HepG2 (cell line): Measurements from ENCODE around the gene PRKAB1. TPM values are rescaled to one million over a fixed set of nuclear protein-coding genes. Genes with fewer than 3 reads are reported as not detected.

ENCODE experiments used
- ATAC-seq: fragments of 200-7000 bp; cut with Tn5 transposase; 3 replicates; pipeline ENCODE4 v1.9.1; 2020; ENCODE audit warnings: mild to moderate bottlenecking, moderate library complexity
- BruUV-seq: library from RNA; stranded (reverse); fragments of 400-500 nt; replicated peaks from 2 replicates; lab custom pipeline; 2021; lab: Mats Ljungman, UMichigan
- CTCF ChIA-PET: fragments of 300-600 bp; formaldehyde crosslinking; extraction: SDS; loops from one replicate; lab custom pipeline; 2021; ENCODE audit warnings: low total read pairs, inconsistent platforms, low intra/inter-chr PET ratio; lab: Yijun Ruan, JAX
- POLR2A ChIA-PET: fragments of 350-600 bp; sonication (Branson Sonifier 250); formaldehyde crosslinking; loops from one replicate; lab custom pipeline; 2020; ENCODE audit warnings: antibody characterized with exemption, inconsistent platforms; lab: Yijun Ruan, JAX
- DNase-seq: peaks from one replicate; pipeline ENCODE4 v3.0.0-alpha.2; 2015; ENCODE audit warnings: low spot score
- FAIRE-seq: peaks from 3 replicates; lab custom pipeline; 2011; peaks lifted over from hg19 to GRCh38; lab: Jason Lieb, UNC
- H2AFZ ChIP-seq: one replicate; pipeline ENCODE4 v1.6.1; 2011; ENCODE audit warnings: low read length, inconsistent platforms
- H3K27ac ChIP-seq: fragments of 300-600 bp; 3 replicates; pipeline ENCODE4 v1.8.0; 2011; ENCODE audit warnings: mixed run types, mild to moderate bottlenecking, mixed read lengths, low read length, inconsistent platforms; ENCODE audit not compliant: insufficient read depth; ENCODE audit errors: extremely low read length
- H3K27me3 ChIP-seq, 2 experiments: fragments of 200-600 bp in 1 of 2; 2 replicates in 1 of 2; 3 replicates in 1 of 2; pipeline versions ENCODE4 v1.6.0 to v1.8.0; 2011; ENCODE audit warnings: low read length in 2 of 2, mild to moderate bottlenecking in 2 of 2, moderate library complexity in 2 of 2, inconsistent platforms in 1 of 2; ENCODE audit not compliant: insufficient read depth in 2 of 2, control insufficient read depth in 1 of 2
- H3K36me3 ChIP-seq, 2 experiments: fragments of 200-600 bp in 1 of 2; replicated peaks in 1 of 2; 2 replicates in 1 of 2; 3 replicates in 1 of 2; pipeline versions ENCODE4 v1.5.1 to v1.8.0; 2011; ENCODE audit warnings: low read length in 2 of 2, inconsistent platforms in 1 of 2; ENCODE audit not compliant: insufficient read depth in 2 of 2, control insufficient read depth in 1 of 2
- H3K4me1 ChIP-seq: 2 replicates; pipeline ENCODE4 v1.5.1; 2012; ENCODE audit warnings: low read length, inconsistent platforms; ENCODE audit not compliant: insufficient read depth
- H3K4me2 ChIP-seq: 2 replicates; pipeline ENCODE4 v1.6.0; 2011; ENCODE audit warnings: low read depth, low read length, inconsistent platforms
- H3K4me3 ChIP-seq, 3 experiments: fragments of 200-600 bp in 1 of 3; sonication (generic), shearing (Covaris generic) in 1 of 3; replicated peaks in 1 of 3; 2 replicates each; pipeline ENCODE4 v1.5.1; 2011 to 2016; ENCODE audit warnings: low read length in 3 of 3, inconsistent platforms in 2 of 3, low read depth in 2 of 3, mild to moderate bottlenecking in 2 of 3, control low read depth in 1 of 3, mixed read lengths in 1 of 3; ENCODE audit not compliant: insufficient read depth in 1 of 3
- H3K79me2 ChIP-seq: one replicate; pipeline ENCODE4 v1.6.1; 2011; ENCODE audit warnings: low read length, inconsistent platforms; ENCODE audit not compliant: insufficient read depth
- H3K9ac ChIP-seq: 2 replicates; pipeline ENCODE4 v1.6.0; 2011; ENCODE audit warnings: mild to moderate bottlenecking, low read depth, low read length, inconsistent platforms; ENCODE audit not compliant: insufficient read depth
- H3K9me3 ChIP-seq: 2 replicates; pipeline ENCODE4 v1.5.1; 2012; ENCODE audit warnings: mild to moderate bottlenecking, low read length
- H4K20me1 ChIP-seq: 2 replicates; pipeline ENCODE4 v1.6.0; 2011; ENCODE audit warnings: inconsistent platforms, mild to moderate bottlenecking, low read length, moderate library complexity; ENCODE audit not compliant: insufficient read depth
- AHDC1 ChIP-seq: sonication (generic); formaldehyde crosslinking; IDR thresholded peaks from 2 replicates; pipeline ENCODE4 v1.5.1; 2020; ENCODE audit warnings: mild to moderate bottlenecking, missing genetic modification reagents, borderline replicate concordance
- EEA1 ChIP-seq: sonication (generic); formaldehyde crosslinking; IDR thresholded peaks from 2 replicates; pipeline ENCODE4 v1.5.1; 2020; ENCODE audit warnings: mild to moderate bottlenecking, missing genetic modification reagents, borderline replicate concordance
- HNF4G ChIP-seq, 2 experiments: sonication (generic) in 1 of 2; formaldehyde crosslinking in 1 of 2; IDR thresholded peaks; 2 replicates each; pipeline versions ENCODE4 v1.4.0 to v1.6.1; 2011 to 2020; ENCODE audit warnings: borderline replicate concordance in 2 of 2, low read depth in 2 of 2, mild to moderate bottlenecking in 2 of 2, low read length in 1 of 2, missing genetic modification reagents in 1 of 2, moderate library complexity in 1 of 2
- MLLT10 ChIP-seq: sonication (generic); formaldehyde crosslinking; IDR thresholded peaks from 2 replicates; pipeline ENCODE4 v1.4.0; 2020; ENCODE audit warnings: missing genetic modification reagents
- NCOA2 ChIP-seq: sonication (generic); formaldehyde crosslinking; IDR thresholded peaks from 2 replicates; pipeline ENCODE4 v1.8.0; 2022; ENCODE audit warnings: inconsistent platforms
- NFATC3 ChIP-seq: sonication (generic); formaldehyde crosslinking; IDR thresholded peaks from 2 replicates; pipeline ENCODE4 v1.5.1; 2020; ENCODE audit warnings: mild to moderate bottlenecking, missing genetic modification reagents
- NFRKB ChIP-seq: fragments of 450-650 bp; IDR thresholded peaks from 2 replicates; pipeline ENCODE4 v1.6.1; 2017
- PRPF4 ChIP-seq: fragments of 200-400 bp; formaldehyde crosslinking; IDR thresholded peaks from 2 replicates; pipeline ENCODE4 v1.6.1; 2016; ENCODE audit warnings: low read length, low read depth; ENCODE audit not compliant: poor library complexity, severe bottlenecking
- TSC22D2 ChIP-seq: sonication (generic); formaldehyde crosslinking; IDR thresholded peaks from 2 replicates; pipeline ENCODE4 v1.5.1; 2020; ENCODE audit warnings: missing genetic modification reagents, mild to moderate bottlenecking, borderline replicate concordance
- ZBTB42 ChIP-seq: sonication (generic); formaldehyde crosslinking; IDR thresholded peaks from 2 replicates; pipeline ENCODE4 v1.5.0; 2020; ENCODE audit warnings: mild to moderate bottlenecking, missing genetic modification reagents
- ZC3H4 ChIP-seq: sonication (generic); formaldehyde crosslinking; IDR thresholded peaks from 2 replicates; pipeline ENCODE4 v1.4.0; 2020; ENCODE audit warnings: missing genetic modification reagents, borderline replicate concordance
- ZFP91 ChIP-seq: sonication (generic); formaldehyde crosslinking; IDR thresholded peaks from 2 replicates; pipeline ENCODE4 v1.9.0; 2022; ENCODE audit warnings: missing genetic modification reagents, mild to moderate bottlenecking, borderline replicate concordance
- ZNF431 ChIP-seq: sonication (generic); formaldehyde crosslinking; IDR thresholded peaks from 2 replicates; pipeline ENCODE4 v1.9.0; 2022; ENCODE audit warnings: missing genetic modification reagents, low read depth, mild to moderate bottlenecking, borderline replicate concordance
- ZNF563 ChIP-seq: sonication (generic); formaldehyde crosslinking; IDR thresholded peaks from 2 replicates; pipeline ENCODE4 v1.8.0; 2022; ENCODE audit warnings: mild to moderate bottlenecking, moderate library complexity, missing genetic modification reagents
- WGBS: methylation state at CpG from one replicate; pipeline ENCODE4 v1.1.6; 2017; ENCODE audit warnings: low lambda C conversion rate; 5-methylcytosine and 5-hydroxymethylcytosine counted together
- in situ Hi-C: cut with HindIII; loops from 2 replicates; pipeline ENCODE4 v1.10.0; 2017; ENCODE audit warnings: low pct_unique_long_range_greater_than_20kb; ENCODE audit not compliant: extremely low pct_ligation_motif_present
- intact Hi-C: fragments of 100-400 bp; cut with micrococcal nuclease; formaldehyde crosslinking; loops from one replicate; pipeline ENCODE4 v1.10.0; 2022; ENCODE audit not compliant: unreplicated experiment
- polyA plus RNA-seq, 8 experiments: library from polyadenylated mRNA; depleted of rRNA in 3 of 8; stranded (reverse) in 7 of 8; unstranded in 1 of 8; fragments of >200 nt; fragmentation: Illumina TruSeq in 4 of 8; extraction: Trizol in 4 of 8; gene quantifications; 2 replicates each; pipeline versions ENCODE4 v1.2.1 to v1.2.3, GENCODE V29; 2011 to 2016; ENCODE audit warnings: low read depth in 4 of 8, missing spikeins in 1 of 8, mixed read lengths in 1 of 8; ENCODE audit not compliant: insufficient read depth in 1 of 8
- total RNA-seq, 5 experiments: library from RNA; depleted of rRNA; stranded (reverse); fragments of >200 nt; fragmentation: Illumina TruSeq; extraction: Trizol; gene quantifications; 2 replicates each; pipeline ENCODE4 v1.2.3, GENCODE V29; 2016; ENCODE audit warnings: low read depth in 1 of 5

Gene PRKAB1
- total and polyA plus RNA-seq, 2 of the 13 experiments (the other 11 are each of a cell fraction or from before 2014, with no cell fraction given), result 28.4 to 35.5 TPM

DNA sequence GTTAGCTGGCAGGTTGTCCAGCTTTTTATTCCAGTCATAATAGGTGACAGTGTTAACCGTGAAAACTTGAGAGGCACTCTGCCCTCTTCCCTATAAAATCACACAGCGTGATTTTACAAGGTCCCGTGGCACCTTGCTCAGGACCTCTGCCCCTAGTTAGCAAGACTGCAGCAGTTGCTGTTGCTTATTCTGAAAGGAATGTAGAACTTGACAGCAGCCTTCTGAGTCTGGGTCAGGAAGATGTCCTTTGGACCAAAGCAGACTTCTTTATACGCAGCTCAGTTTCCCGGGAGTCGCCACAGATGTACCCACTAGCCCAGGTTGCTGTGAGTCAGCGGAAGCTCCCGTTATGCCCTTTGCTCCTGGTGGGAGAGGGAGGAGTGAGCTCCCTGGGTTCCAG lies 13.2 kb downstream of the PRKAB1 start (continued):
- TF ChIP-seq HNF4G (IDR thresholded peaks at IDR 0.05; ENCODE audit: borderline replicate concordance, low read depth, low read length), result 0 out of 2 replicates have a peak, but pooled peaks have one; percentile 39
- TF ChIP-seq HNF4G (CRISPR knock-in tag; IDR thresholded peaks at IDR 0.05; ENCODE audit: borderline replicate concordance, low read depth), result no peak
- TF ChIP-seq NCOA2, result 0 out of 2 replicates have a peak, but pooled peaks have one; percentile 18

- Histone ChIP-seq H3K4me2 (no peak overlapping the region), H4K20me1 (no peaks in the 10 kb centered on the region), H2AFZ (no peak overlapping the region), H3K27ac (peak overlapping the region; percentile 55), H3K36me3 (peaks cover 18 to 41% of the 10 kb centered on the region in 2 experiments), H3K4me1 (peaks cover 89% of the 10 kb centered on the region), H3K9ac (no peak overlapping the region), H3K9me3 (no peaks in the 10 kb centered on the region), H3K27me3 (no peaks in the 10 kb centered on the region), H3K4me3 (no peak overlapping the region), H3K79me2 (no peaks in the 10 kb centered on the region)
- intact Hi-C loops, result no loop called here
- no TSS peak for BruUV-seq
- 79% methylated on average over 8 of the region's 9 CpGs for WGBS
- ChIA-PET CTCF (no interaction called here), POLR2A (interaction anchor here (1.6 to 6.1 kb wide), 2 partner anchors 10 to 13 kb away, joined by 3 to 40 read pairs; partner anchors contain the start of gene PRKAB1)
- DNase-seq (no peak), ATAC-seq (no peak), FAIRE-seq (no peak)
- in situ Hi-C loops, result no loop called here
- TF ChIP-seq ZNF431 (no peak), PRPF4 (no peak), AHDC1 (CRISPR knock-in tag) (0 out of 2 replicates have a peak, but pooled peaks have one; percentile 16), NFATC3 (CRISPR knock-in tag) (no peak), TSC22D2 (CRISPR knock-in tag) (no peak), ZC3H4 (CRISPR knock-in tag) (no peak), ZBTB42 (CRISPR knock-in tag) (no peak), EEA1 (CRISPR knock-in tag) (no peak), ZFP91 (CRISPR knock-in tag) (0 out of 2 replicates have a peak, but pooled peaks have one; percentile 18), ZNF563 (0 out of 2 replicates have a peak, but pooled peaks have one; percentile 32), MLLT10 (CRISPR knock-in tag) (no peak), NFRKB (no peak)
These were observed 14.1 kb downstream of the PRKAB1 start for GRCh38 chr12:119681728-119682638.
